Neural cell (in vitro differentiated cells): ENCODE results near the gene SLC7A6OS.

Source experiments
- CTCF ChIP-seq: fragments of 450-650 bp; IDR thresholded peaks from 2 replicates; pipeline ENCODE4 v1.5.1; 2014; ENCODE audit warnings: antibody characterized with exemption, mild to moderate bottlenecking, moderate library complexity; ENCODE audit not compliant: poor library complexity, severe bottlenecking
- EP300 ChIP-seq: fragments of 450-650 bp; conservative IDR thresholded peaks from 2 replicates; pipeline ENCODE4 v1.6.1; 2014; ENCODE audit warnings: antibody characterized with exemption, mild to moderate bottlenecking, moderate library complexity; ENCODE audit not compliant: poor library complexity, severe bottlenecking
- EZH2 ChIP-seq: fragments of 200-600, 300-800 bp; shearing (Covaris generic), sonication (generic); IDR thresholded peaks from 2 replicates; pipeline ENCODE4 v1.6.1; 2014; ENCODE audit warnings: antibody characterized with exemption, low read length, borderline replicate concordance, mild to moderate bottlenecking; ENCODE audit not compliant: insufficient read depth, poor library complexity, severe bottlenecking
- POLR2AphosphoS5 ChIP-seq: IDR thresholded peaks from 2 replicates; pipeline ENCODE4 v1.6.1; 2012
- RAD21 ChIP-seq: fragments of 450-650 bp; conservative IDR thresholded peaks from 2 replicates; pipeline ENCODE4 v1.6.1; 2014; ENCODE audit warnings: antibody characterized with exemption, mild to moderate bottlenecking, moderate library complexity
- REST ChIP-seq: IDR thresholded peaks from 2 replicates; pipeline ENCODE4 v1.6.1; 2012; ENCODE audit warnings: borderline replicate concordance
- TAF1 ChIP-seq: IDR thresholded peaks from 2 replicates; pipeline ENCODE4 v1.6.1; 2012; ENCODE audit warnings: low read depth

- TF ChIP-seq CTCF (no peak), TAF1 (no peak), POLR2AphosphoS5 (peak; percentile 3), RAD21 (no peak), REST (no peak), EP300 (no peak), EZH2 (no peak)
These were observed 42.6 kb upstream of the SLC7A6OS start for GRCh38 chr16:68353366-68353765.
